Bronchial epithelial cell (primary cell): ENCODE measurements around the gene NUAK2. TPM values are rescaled to one million over a fixed set of nuclear protein-coding genes. Genes with fewer than 3 reads are reported as not detected.

Experiments
- DNase-seq: peaks from one replicate; pipeline ENCODE4 v3.0.0-alpha.2; 2010; ENCODE audit warnings: low read depth
- FAIRE-seq: peaks from 2 replicates; lab custom pipeline; 2011; peaks lifted over from hg19 to GRCh38; lab: Jason Lieb, UNC
- H3K27me3 ChIP-seq: 2 replicates; pipeline ENCODE4 v1.5.1; 2011; ENCODE audit warnings: low read length; ENCODE audit not compliant: control insufficient read depth, insufficient read depth
- H3K36me3 ChIP-seq: 2 replicates; pipeline ENCODE4 v1.5.1; 2011; ENCODE audit warnings: low read length; ENCODE audit not compliant: control insufficient read depth, insufficient read depth
- H3K4me3 ChIP-seq: 2 replicates; pipeline ENCODE4 v1.5.1; 2011; ENCODE audit warnings: mild to moderate bottlenecking, low read depth, low read length, control low read depth
- CTCF ChIP-seq: IDR thresholded peaks from 2 replicates; pipeline ENCODE4 v1.5.1; 2011; ENCODE audit warnings: mild to moderate bottlenecking, moderate library complexity, low read length, control low read depth, inconsistent platforms; ENCODE audit not compliant: insufficient read depth, severe bottlenecking
- total RNA-seq: library from RNA; depleted of rRNA; stranded (reverse); fragments of >200 nt; gene quantifications from 2 replicates; pipeline ENCODE4 v1.2.1, GENCODE V29; 2014

Gene NUAK2
- total RNA-seq, 1 donor from 2014 or later, result 3.9 TPM

GRCh38 chr1:205360891-205361290 lies 39.3 kb upstream of the NUAK2 start:
- no peak for DNase-seq
- no peak for TF ChIP-seq CTCF
- Histone ChIP-seq H3K27me3 (peaks cover 13% of the 10 kb centered on the region), H3K4me3 (no peak overlapping the region), H3K36me3 (no peaks in the 10 kb centered on the region)
- no peak for FAIRE-seq

- no peak overlapping the region for H3K4me3 ChIP-seq
- H3K27me3 ChIP-seq, result peaks cover 13% of the 10 kb centered on the region
- FAIRE-seq, result no peak
Measured at GRCh38 chr1:205359771-205360565, 38.4 kb upstream of the NUAK2 start.

DNA sequence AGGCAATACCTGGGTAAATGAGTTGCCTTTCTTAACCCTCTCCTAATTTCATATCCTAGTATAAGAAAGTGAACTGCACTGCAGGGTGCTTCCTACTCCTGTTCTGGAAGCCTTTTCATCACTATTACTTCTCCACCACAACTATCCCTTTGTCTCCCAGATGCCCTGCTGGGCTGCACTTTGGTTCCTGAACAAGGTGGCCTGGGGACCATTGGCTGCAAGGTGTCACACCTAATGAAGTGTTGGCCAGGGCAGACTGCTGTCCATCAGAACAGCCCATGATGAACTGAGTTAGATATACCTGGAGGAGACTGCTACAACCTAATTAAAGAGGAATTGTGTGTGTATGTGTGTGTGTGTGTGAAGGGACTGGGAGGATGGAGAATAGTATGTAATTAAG lies 37.0 kb upstream of the NUAK2 start:
- no peak for TF ChIP-seq CTCF
- no peak for DNase-seq
- peaks cover 13% of the 10 kb centered on the region for H3K27me3 ChIP-seq
- no peaks in the 10 kb centered on the region for H3K36me3 ChIP-seq
- H3K4me3 ChIP-seq, result no peak overlapping the region
- FAIRE-seq, result no peak

More at GRCh38 chr1:205359771-205360565, 38.4 kb upstream of the NUAK2 start:
- H3K36me3 ChIP-seq, result no peaks in the 10 kb centered on the region
- DNase-seq, result no peak
- TF ChIP-seq CTCF, result no peak

- Histone ChIP-seq H3K36me3 (no peaks in the 10 kb centered on the region), H3K4me3 (no peak overlapping the region), H3K27me3 (peaks cover 13% of the 10 kb centered on the region)
- TF ChIP-seq CTCF, result no peak
- FAIRE-seq (no peak), DNase-seq (no peak)
Measured at GRCh38 chr1:205357567-205357966, 36.0 kb upstream of the NUAK2 start.

- Histone ChIP-seq H3K4me3 (no peak within 1 kb of the TSS), H3K27me3 (peaks cover 13% of the 10 kb centered on the region), H3K36me3 (no peaks in the 10 kb centered on the region)
- no peak for FAIRE-seq
- DNase-seq, result no peak
- TF ChIP-seq CTCF, result no peak
Measured at GRCh38 chr1:205356440-205357139, 35.0 kb upstream of the NUAK2 start, which contains the start of gene KLHDC8A. TSS of gene KLHDC8A (minus strand) at chr1:205356922. CDS start at chr1:205343604, 13,318 bp downstream.
